MM.1S (cell line): ENCODE measurements around the gene NUDT16.

Experiments
- DNase-seq: peaks from one replicate; pipeline ENCODE4 v3.0.0-alpha.2; 2015
- H2AFZ ChIP-seq: fragments of 300-600 bp; sonication (generic); 2 replicates; pipeline ENCODE4 v1.6.0; 2016; ENCODE audit warnings: antibody characterized with exemption, low read length
- H3F3A ChIP-seq: fragments of 300-600 bp; sonication (generic); 2 replicates; pipeline ENCODE4 v1.6.1; 2016; ENCODE audit warnings: mild to moderate bottlenecking, antibody characterized with exemption, low read length, moderate library complexity, mixed read lengths; ENCODE audit not compliant: insufficient read depth
- H3K27ac ChIP-seq: fragments of 300-600 bp; sonication (generic); 2 replicates; pipeline ENCODE4 v1.5.1; 2016; ENCODE audit warnings: mild to moderate bottlenecking, low read length
- H3K27me3 ChIP-seq: fragments of 300-600 bp; sonication (generic); replicated peaks from 2 replicates; pipeline ENCODE4 v1.6.0; 2016; ENCODE audit warnings: low read length; ENCODE audit not compliant: insufficient read depth
- H3K36me3 ChIP-seq: fragments of 300-600 bp; sonication (generic); replicated peaks from 2 replicates; pipeline ENCODE4 v1.6.1; 2016; ENCODE audit warnings: mild to moderate bottlenecking, low read length, mixed read lengths; ENCODE audit not compliant: insufficient read depth
- H3K4me1 ChIP-seq: fragments of 300-600 bp; sonication (generic); 2 replicates; pipeline ENCODE4 v1.6.1; 2016; ENCODE audit warnings: low read length, mixed read lengths
- H3K4me2 ChIP-seq: fragments of 300-600 bp; sonication (generic); 2 replicates; pipeline ENCODE4 v1.6.0; 2016; ENCODE audit warnings: low read depth, low read length
- H3K4me3 ChIP-seq: fragments of 300-600 bp; sonication (generic); 2 replicates; pipeline ENCODE4 v1.5.1; 2016; ENCODE audit warnings: low read length, mixed read lengths
- H3K79me2 ChIP-seq: fragments of 300-600 bp; sonication (generic); 2 replicates; pipeline ENCODE4 v1.6.1; 2016; ENCODE audit warnings: mixed run types, low read length, mixed read lengths
- H3K9ac ChIP-seq: fragments of 300-600 bp; sonication (generic); 2 replicates; pipeline ENCODE4 v1.6.1; 2016; ENCODE audit warnings: low read length, mixed read lengths
- H3K9me2 ChIP-seq: fragments of 300-600 bp; sonication (generic); replicated peaks from 2 replicates; pipeline ENCODE4 v1.6.1; 2016; ENCODE audit warnings: mild to moderate bottlenecking, low read length, mixed read lengths; ENCODE audit not compliant: insufficient read depth
- H3K9me3 ChIP-seq: fragments of 300-600 bp; sonication (generic); replicated peaks from 2 replicates; pipeline ENCODE4 v1.6.1; 2016; ENCODE audit warnings: mild to moderate bottlenecking, low read length, mixed read lengths; ENCODE audit not compliant: insufficient read depth
- H4K20me1 ChIP-seq: fragments of 300-600 bp; sonication (generic); 2 replicates; pipeline ENCODE4 v1.6.1; 2016; ENCODE audit warnings: mild to moderate bottlenecking, low read length, moderate library complexity, mixed read lengths; ENCODE audit not compliant: insufficient read depth
- EZH2 ChIP-seq: fragments of 300-600 bp; sonication (generic); optimal IDR thresholded peaks from 2 replicates; pipeline ENCODE3; 2017; ENCODE audit warnings: low read depth, mild to moderate bottlenecking, antibody characterized with exemption, low read length, mixed read lengths
- EZH2phosphoT487 ChIP-seq: fragments of 300-600 bp; sonication (generic); IDR thresholded peaks from 2 replicates; pipeline ENCODE4 v1.6.1; 2018; ENCODE audit warnings: antibody characterized with exemption, low read length
- TF ChIP-seq, protein P1 (sequence below): fragments of 300-600 bp; sonication (generic); IDR thresholded peaks from 2 replicates; pipeline ENCODE4 v1.5.1; 2016; ENCODE audit warnings: antibody characterized with exemption, low read length, mixed read lengths

Gene NUDT16

DNA sequence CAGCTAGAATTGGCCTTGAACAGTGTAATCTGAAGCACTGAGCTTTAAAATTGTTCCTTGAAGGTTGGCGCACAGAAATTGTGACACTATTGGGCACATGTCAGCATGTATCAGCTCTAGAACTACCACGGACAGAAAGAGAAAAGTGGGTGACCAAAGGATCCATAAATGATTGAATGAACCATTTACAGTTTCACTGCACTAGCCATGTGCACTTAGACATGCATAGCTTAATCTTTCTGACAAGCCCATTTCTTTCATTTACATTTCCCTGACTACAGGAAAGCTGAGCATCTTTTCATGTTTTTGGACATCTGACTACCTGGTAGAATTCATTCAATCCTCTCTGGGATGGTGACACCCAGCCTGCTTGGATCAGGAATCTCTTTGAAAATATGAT is 36.2 kb downstream of the NUDT16 start:
- no peaks in the 10 kb centered on the region for H3K9me2 ChIP-seq
- H4K20me1 ChIP-seq: no peaks in the 10 kb centered on the region
- DNase-seq: no peak
- TF ChIP-seq, protein P1, sequence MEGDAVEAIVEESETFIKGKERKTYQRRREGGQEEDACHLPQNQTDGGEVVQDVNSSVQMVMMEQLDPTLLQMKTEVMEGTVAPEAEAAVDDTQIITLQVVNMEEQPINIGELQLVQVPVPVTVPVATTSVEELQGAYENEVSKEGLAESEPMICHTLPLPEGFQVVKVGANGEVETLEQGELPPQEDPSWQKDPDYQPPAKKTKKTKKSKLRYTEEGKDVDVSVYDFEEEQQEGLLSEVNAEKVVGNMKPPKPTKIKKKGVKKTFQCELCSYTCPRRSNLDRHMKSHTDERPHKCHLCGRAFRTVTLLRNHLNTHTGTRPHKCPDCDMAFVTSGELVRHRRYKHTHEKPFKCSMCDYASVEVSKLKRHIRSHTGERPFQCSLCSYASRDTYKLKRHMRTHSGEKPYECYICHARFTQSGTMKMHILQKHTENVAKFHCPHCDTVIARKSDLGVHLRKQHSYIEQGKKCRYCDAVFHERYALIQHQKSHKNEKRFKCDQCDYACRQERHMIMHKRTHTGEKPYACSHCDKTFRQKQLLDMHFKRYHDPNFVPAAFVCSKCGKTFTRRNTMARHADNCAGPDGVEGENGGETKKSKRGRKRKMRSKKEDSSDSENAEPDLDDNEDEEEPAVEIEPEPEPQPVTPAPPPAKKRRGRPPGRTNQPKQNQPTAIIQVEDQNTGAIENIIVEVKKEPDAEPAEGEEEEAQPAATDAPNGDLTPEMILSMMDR: no peak
- TF ChIP-seq EZH2: no peak
- TF ChIP-seq EZH2phosphoT487: no peak
- no peaks in the 10 kb centered on the region for H3K36me3 ChIP-seq
- H3K27ac ChIP-seq: no peak overlapping the region
- no peak overlapping the region for H3K9ac ChIP-seq
- H3K4me1 ChIP-seq: no peaks in the 10 kb centered on the region
- no peaks in the 10 kb centered on the region for H3K27me3 ChIP-seq
- H3K79me2 ChIP-seq: no peaks in the 10 kb centered on the region
- H3K4me2 ChIP-seq: no peak overlapping the region
- H3K9me3 ChIP-seq: no peaks in the 10 kb centered on the region
- H3F3A ChIP-seq: no peaks in the 10 kb centered on the region
- no peak overlapping the region for H3K4me3 ChIP-seq
- no peak overlapping the region for H2AFZ ChIP-seq

DNA sequence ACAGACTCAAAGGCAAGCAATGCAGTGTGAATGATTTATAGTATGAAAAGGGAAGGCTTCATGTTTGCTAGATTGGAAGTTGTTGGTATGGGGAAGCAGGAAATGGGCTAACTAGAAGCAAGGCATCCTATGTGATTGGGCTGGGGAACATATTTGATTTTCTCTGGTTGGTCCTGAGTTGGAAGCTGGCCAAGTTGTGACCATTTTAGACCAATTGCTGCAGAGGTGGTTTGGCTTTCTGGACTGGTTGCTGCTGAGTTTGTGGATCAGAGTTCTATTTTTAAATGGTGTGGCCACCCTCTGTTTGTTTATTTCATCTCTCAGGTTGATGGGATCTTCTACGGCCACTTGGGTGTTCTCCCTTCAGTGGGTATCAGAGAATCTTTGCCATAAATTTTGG is 39.7 kb downstream of the NUDT16 start:
- H3K9me3 ChIP-seq: no peaks in the 10 kb centered on the region
- no peaks in the 10 kb centered on the region for H3K27me3 ChIP-seq
- no peaks in the 10 kb centered on the region for H3K9me2 ChIP-seq
- no peaks in the 10 kb centered on the region for H4K20me1 ChIP-seq
- TF ChIP-seq EZH2 (no peak), EZH2phosphoT487 (no peak)
- TF ChIP-seq, protein P1: no peak
- no peak overlapping the region for H2AFZ ChIP-seq
- no peak overlapping the region for H3K4me3 ChIP-seq
- H3K9ac ChIP-seq: no peak overlapping the region
- no peak for DNase-seq
- no peak overlapping the region for H3K4me2 ChIP-seq
- no peaks in the 10 kb centered on the region for H3K4me1 ChIP-seq
- H3K36me3 ChIP-seq: no peaks in the 10 kb centered on the region
- no peaks in the 10 kb centered on the region for H3K79me2 ChIP-seq
- H3F3A ChIP-seq: no peaks in the 10 kb centered on the region
- H3K27ac ChIP-seq: no peak overlapping the region

DNA sequence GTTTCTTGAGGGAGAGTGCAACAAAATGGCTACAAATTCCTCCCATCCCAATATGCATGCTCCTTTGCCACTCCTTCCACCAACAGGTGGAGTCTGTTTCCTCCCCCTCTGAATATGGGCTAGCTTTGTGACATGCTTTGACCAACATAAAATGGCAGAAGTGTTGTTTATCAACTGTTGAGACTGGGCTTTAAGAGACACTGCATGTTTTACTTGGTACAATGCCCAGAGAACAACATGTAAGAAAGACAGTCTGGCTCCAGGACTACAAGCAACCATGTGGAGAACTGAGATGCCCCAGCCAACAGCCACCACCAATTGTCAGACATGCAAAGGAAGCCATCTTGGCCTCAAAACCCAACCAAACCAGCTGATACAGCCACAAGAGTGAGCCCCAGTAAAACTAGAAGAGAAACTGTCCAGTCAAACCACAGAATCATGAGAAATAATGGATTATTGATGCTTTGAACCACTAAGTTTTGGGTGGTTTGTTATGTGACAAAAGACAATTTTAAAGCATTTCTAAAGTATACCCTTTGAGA is 40.5 kb downstream of the NUDT16 start:
- no peak overlapping the region for H3K4me2 ChIP-seq
- no peak overlapping the region for H3K9ac ChIP-seq
- no peaks in the 10 kb centered on the region for H3K9me3 ChIP-seq
- no peak overlapping the region for H3K4me3 ChIP-seq
- no peaks in the 10 kb centered on the region for H3K4me1 ChIP-seq
- no peaks in the 10 kb centered on the region for H4K20me1 ChIP-seq
- no peak overlapping the region for H3K27ac ChIP-seq
- no peaks in the 10 kb centered on the region for H3K27me3 ChIP-seq
- H3K79me2 ChIP-seq: no peaks in the 10 kb centered on the region
- no peak for TF ChIP-seq EZH2
- H3F3A ChIP-seq: no peaks in the 10 kb centered on the region
- H3K9me2 ChIP-seq: no peaks in the 10 kb centered on the region
- no peaks in the 10 kb centered on the region for H3K36me3 ChIP-seq
- no peak for DNase-seq
- no peak overlapping the region for H2AFZ ChIP-seq

DNA sequence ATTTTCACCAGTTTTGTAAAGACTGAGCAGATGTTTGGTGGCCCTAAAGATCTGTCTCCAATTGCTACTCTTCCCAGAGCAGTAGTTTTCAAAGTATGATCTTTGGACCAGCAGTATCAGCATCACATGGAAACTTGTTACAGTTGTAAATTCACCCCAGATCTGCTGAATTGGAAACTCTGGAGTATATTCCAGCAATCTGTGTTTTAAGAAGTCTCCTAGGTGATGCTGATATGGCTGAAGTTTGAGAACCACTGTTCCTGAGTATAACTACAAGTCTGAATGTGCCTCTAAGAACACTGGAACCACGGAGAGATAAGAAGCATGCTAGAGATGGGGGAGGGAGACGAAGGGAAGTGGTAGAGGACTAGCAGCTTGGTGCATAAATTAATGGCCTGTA is 45.7 kb downstream of the NUDT16 start:
- Histone ChIP-seq H3K4me3 (no peak overlapping the region), H3K4me1 (no peaks in the 10 kb centered on the region), H3K9ac (no peak overlapping the region), H3K27me3 (no peaks in the 10 kb centered on the region), H3K9me3 (no peaks in the 10 kb centered on the region), H3F3A (no peaks in the 10 kb centered on the region), H3K79me2 (no peaks in the 10 kb centered on the region), H3K4me2 (no peak overlapping the region), H3K27ac (no peak overlapping the region), H4K20me1 (no peaks in the 10 kb centered on the region), H3K36me3 (no peaks in the 10 kb centered on the region), H3K9me2 (no peaks in the 10 kb centered on the region), H2AFZ (no peak overlapping the region)
- DNase-seq: no peak
- TF ChIP-seq EZH2phosphoT487 (no peak), EZH2 (no peak)
